ENCODE data around the gene ITSN1.
"Not testable (repeated sequence)": the region's sequence is repeated elsewhere in the genome, so short reads cannot be mapped to it uniquely, and the experiment has no call there.

The ITSN1 gene

GRCh38 chr21:33642027-33642895 lies at the start of gene ITSN1:
ITSN1 (plus strand) TSS chr21:33642501; CDS start chr21:33718829, 76,328 bp downstream.
- peak; percentile 98 to 99 (median 99) for DNase-seq

GRCh38 chr21:33598051-33598450 lies 44.2 kb upstream of the ITSN1 start:
- no peak for DNase-seq

GRCh38 chr21:33608559-33608958 lies 33.7 kb upstream of the ITSN1 start:
- DNase-seq = no peak

GRCh38 chr21:33611006-33611744 lies 31.1 kb upstream of the ITSN1 start:
- DNase-seq = no peak

- DNase-seq = not testable (repeated sequence)
Observed at GRCh38 chr21:33617565-33617964, 24.7 kb upstream of the ITSN1 start.

GRCh38 chr21:33618407-33618806 lies 23.9 kb upstream of the ITSN1 start:
- no peak for DNase-seq

- DNase-seq = no peak
Observed at GRCh38 chr21:33619726-33620125, 22.6 kb upstream of the ITSN1 start.

GRCh38 chr21:33622253-33622652 lies 20.0 kb upstream of the ITSN1 start:
- no peak for DNase-seq

GRCh38 chr21:33626151-33626550 lies 16.1 kb upstream of the ITSN1 start:
- not testable (repeated sequence) for DNase-seq

GRCh38 chr21:33634254-33634653 lies 8.0 kb upstream of the ITSN1 start:
- DNase-seq = no peak

GRCh38 chr21:33640697-33641351 lies 1.5 kb upstream of the ITSN1 start:
- DNase-seq = no peak

GRCh38 chr21:33641352-33642026 lies 812 bp upstream of the ITSN1 start, which contains the start of gene CRYZL1:
CRYZL1 (minus strand) TSS chr21:33641741; CDS start chr21:33631551, 10,190 bp downstream.
- DNase-seq = peak; percentile 98 to 99 (median 99)

- DNase-seq = peak in 2 of 4 experiments; percentile 2 to 7
Observed at GRCh38 chr21:33642896-33643657, 776 bp downstream of the ITSN1 start.

- DNase-seq = no peak
Observed at GRCh38 chr21:33643658-33644311, 1.5 kb downstream of the ITSN1 start.

- no peak for DNase-seq
Observed at GRCh38 chr21:33644383-33645074, 2.2 kb downstream of the ITSN1 start.

- no peak for DNase-seq
Observed at GRCh38 chr21:33645730-33646129, 3.4 kb downstream of the ITSN1 start.

- no peak for DNase-seq
Observed at GRCh38 chr21:33647587-33647986, 5.3 kb downstream of the ITSN1 start.

- no peak for DNase-seq
Observed at GRCh38 chr21:33648555-33648954, 6.3 kb downstream of the ITSN1 start.

GRCh38 chr21:33650230-33650629 lies 7.9 kb downstream of the ITSN1 start:
- no peak for DNase-seq

- DNase-seq = no peak
Observed at GRCh38 chr21:33650929-33651509, 8.7 kb downstream of the ITSN1 start.

Measured in activated CD4-positive, CD25-positive, alpha-beta regulatory T cell (primary cell).